Lower lobe of right lung (tissue), 2 donors: ENCODE measurements around the gene GIGYF2. TPM values are rescaled to one million over a fixed set of nuclear protein-coding genes. Genes with fewer than 3 reads are reported as not detected.

ENCODE experiments used
- ATAC-seq, 2 donors: fragments of 200-7000 bp; cut with Tn5 transposase; one replicate each; pipeline ENCODE4 v1.9.1; 2020 to 2022; ENCODE audit warnings: mild to moderate bottlenecking in 2 of 2, moderate library complexity in 2 of 2
- DNase-seq: peaks from one replicate; pipeline ENCODE4 v3.0.0-alpha.2; 2020
- H3K27ac ChIP-seq: fragments of 200-600 bp; one replicate; pipeline ENCODE4 v1.8.0; 2022
- H3K27me3 ChIP-seq: fragments of 200-600 bp; one replicate; pipeline ENCODE4 v1.8.0; 2022; ENCODE audit warnings: low read depth
- H3K36me3 ChIP-seq: fragments of 200-600 bp; one replicate; pipeline ENCODE4 v1.8.0; 2022; ENCODE audit warnings: mild to moderate bottlenecking
- H3K4me1 ChIP-seq: fragments of 200-600 bp; one replicate; pipeline ENCODE4 v1.8.0; 2022
- H3K4me3 ChIP-seq: fragments of 200-600 bp; one replicate; pipeline ENCODE4 v1.8.0; 2022; ENCODE audit warnings: mild to moderate bottlenecking
- H3K9me3 ChIP-seq: fragments of 200-600 bp; one replicate; pipeline ENCODE4 v1.8.0; 2022
- CTCF ChIP-seq: fragments of 200-600 bp; IDR thresholded peaks from one replicate; pipeline ENCODE4 v1.8.0; 2022; ENCODE audit warnings: antibody characterized with exemption, mild to moderate bottlenecking
- intact Hi-C: fragments of 100-400 bp; cut with DNase I; formaldehyde crosslinking; loops from one replicate; pipeline ENCODE4 v1.11.0; 2022
- total RNA-seq: library from RNA; stranded (reverse); fragmentation: NEBNext Ultra II Directional; extraction: Animal tissue kit (Norgen Biotek cat#: 25700); gene quantifications from one replicate; pipeline ENCODE4 v1.2.1, GENCODE V29; 2021
- donor health status: DM: no; HTN: yes; CAD: no; lungs with severe emphysema.

The GIGYF2 gene
- total RNA-seq, 1 donor from 2014 or later = 67.6 TPM

GRCh38 chr2:232829988-232830387 is 132.9 kb downstream of the GIGYF2 start:
- intact Hi-C loops = no loop called here
- Histone ChIP-seq H3K4me3 (no peak overlapping the region), H3K27me3 (no peaks in the 10 kb centered on the region), H3K9me3 (no peaks in the 10 kb centered on the region), H3K36me3 (peaks cover 78% of the 10 kb centered on the region), H3K27ac (no peak overlapping the region), H3K4me1 (no peaks in the 10 kb centered on the region)
- no peak for DNase-seq
- TF ChIP-seq CTCF = no peak
- no peak for ATAC-seq

GRCh38 chr2:232831496-232831895 is 134.4 kb downstream of the GIGYF2 start:
- Histone ChIP-seq H3K36me3 (peaks cover 81% of the 10 kb centered on the region), H3K4me3 (no peak overlapping the region), H3K27me3 (no peaks in the 10 kb centered on the region), H3K27ac (no peak overlapping the region), H3K4me1 (no peaks in the 10 kb centered on the region), H3K9me3 (no peaks in the 10 kb centered on the region)
- intact Hi-C loops = no loop called here
- TF ChIP-seq CTCF = no peak
- ATAC-seq = no peak
- DNase-seq = no peak

- Histone ChIP-seq H3K36me3 (peaks cover 90% of the 10 kb centered on the region), H3K27me3 (no peaks in the 10 kb centered on the region), H3K4me1 (peaks cover 9% of the 10 kb centered on the region), H3K27ac (no peak overlapping the region), H3K4me3 (no peak overlapping the region), H3K9me3 (no peaks in the 10 kb centered on the region)
- intact Hi-C loops = no loop called here
- no peak for ATAC-seq
- DNase-seq = no peak
- no peak for TF ChIP-seq CTCF
Measured at GRCh38 chr2:232833830-232834229, 136.7 kb downstream of the GIGYF2 start.

GRCh38 chr2:232835687-232836208 is 138.6 kb downstream of the GIGYF2 start:
- intact Hi-C loops = no loop called here
- peaks cover 19% of the 10 kb centered on the region for H3K4me1 ChIP-seq
- no peak overlapping the region for H3K4me3 ChIP-seq
- TF ChIP-seq CTCF = no peak
- H3K36me3 ChIP-seq = peaks cover 92% of the 10 kb centered on the region
- ATAC-seq (no peak), DNase-seq (no peak)
- no peak overlapping the region for H3K27ac ChIP-seq
- H3K9me3 ChIP-seq = no peaks in the 10 kb centered on the region
- no peaks in the 10 kb centered on the region for H3K27me3 ChIP-seq

GRCh38 chr2:232836934-232837333 is 139.8 kb downstream of the GIGYF2 start:
- Histone ChIP-seq H3K27ac (no peak overlapping the region), H3K27me3 (no peaks in the 10 kb centered on the region), H3K4me3 (no peak overlapping the region), H3K36me3 (peaks cover 92% of the 10 kb centered on the region), H3K9me3 (no peaks in the 10 kb centered on the region), H3K4me1 (peaks cover 19% of the 10 kb centered on the region)
- intact Hi-C loops = no loop called here
- no peak for ATAC-seq
- TF ChIP-seq CTCF = no peak
- no peak for DNase-seq

GRCh38 chr2:232838406-232838874 is 141.3 kb downstream of the GIGYF2 start:
- intact Hi-C loops = no loop called here
- DNase-seq = no peak
- no peak for TF ChIP-seq CTCF
- Histone ChIP-seq H3K9me3 (no peaks in the 10 kb centered on the region), H3K27ac (peak overlapping the region; percentile 42), H3K4me3 (no peak overlapping the region), H3K27me3 (no peaks in the 10 kb centered on the region), H3K4me1 (peaks cover 19% of the 10 kb centered on the region), H3K36me3 (peaks cover 87% of the 10 kb centered on the region)
- ATAC-seq = peak; percentile 40 to 42
